Stomach (tissue), 4 donors: Measurements from ENCODE around the gene PRPF6.

ENCODE experiments used
- CTCF ChIP-seq, 7 experiments: fragments of 450-650 bp in 4 of 7; fragments of 200-600 bp in 3 of 7; sonication (generic) in 3 of 7; IDR thresholded peaks; one replicate each; pipeline ENCODE4 v1.5.1; 2016 to 2019; ENCODE audit warnings: antibody characterized with exemption in 7 of 7, control low read depth in 2 of 7, mild to moderate bottlenecking in 1 of 7
- EP300 ChIP-seq: sonication (generic); formaldehyde crosslinking; IDR thresholded peaks from one replicate; pipeline ENCODE4 v1.6.1; 2017; ENCODE audit warnings: antibody characterized with exemption

GRCh38 chr20:63955827-63956663 is 24.9 kb upstream of the PRPF6 start, which contains the start of gene UCKL1:
- TF ChIP-seq CTCF (IDR thresholded peaks at IDR 0.05) = no peak
- no peak for TF ChIP-seq EP300
